Smooth muscle cell (in vitro differentiated cells): ENCODE data around the gene CALHM4. TPM values are rescaled to one million over a fixed set of nuclear protein-coding genes. Genes with fewer than 3 reads are reported as not detected.

ENCODE experiments used
- DNase-seq: peaks from one replicate; lab custom pipeline; 2025; ENCODE audit not compliant: unreplicated experiment; lab: John Stamatoyannopoulos, UW
- H2AFZ ChIP-seq: fragments of 200-600 bp; sonication (generic); 2 replicates; pipeline ENCODE4 v1.6.0; 2016; ENCODE audit warnings: antibody characterized with exemption, low read depth, mild to moderate bottlenecking
- H3F3A ChIP-seq: fragments of 200-600 bp; sonication (generic); 2 replicates; pipeline ENCODE4 v1.6.0; 2017; ENCODE audit warnings: antibody characterized with exemption, low read depth
- H3K27ac ChIP-seq: fragments of 200-600 bp; sonication (generic); 2 replicates; pipeline ENCODE4 v1.5.1; 2016; ENCODE audit warnings: low read depth, mild to moderate bottlenecking
- H3K27me3 ChIP-seq: fragments of 200-600 bp; sonication (generic); 2 replicates; pipeline ENCODE4 v1.6.1; 2016; ENCODE audit warnings: low read depth, mild to moderate bottlenecking
- H3K36me3 ChIP-seq: fragments of 200-600 bp; sonication (generic); 2 replicates; pipeline ENCODE4 v1.5.1; 2016; ENCODE audit warnings: low read depth
- H3K4me1 ChIP-seq: fragments of 200-600 bp; sonication (generic); 2 replicates; pipeline ENCODE4 v1.5.1; 2016; ENCODE audit warnings: low read depth
- H3K4me2 ChIP-seq: fragments of 200-600 bp; sonication (generic); 2 replicates; pipeline ENCODE4 v1.6.0; 2016; ENCODE audit warnings: mild to moderate bottlenecking
- H3K4me3 ChIP-seq: fragments of 200-600 bp; sonication (generic); 2 replicates; pipeline ENCODE4 v1.5.1; 2016; ENCODE audit warnings: mild to moderate bottlenecking
- H3K79me2 ChIP-seq: fragments of 200-600 bp; sonication (generic); 2 replicates; pipeline ENCODE4 v1.6.0; 2016; ENCODE audit warnings: low read depth, mild to moderate bottlenecking
- H3K9ac ChIP-seq: fragments of 200-600 bp; sonication (generic); 2 replicates; pipeline ENCODE4 v1.6.0; 2016; ENCODE audit warnings: low read depth
- H3K9me3 ChIP-seq: fragments of 200-600 bp; sonication (generic); replicated peaks from 2 replicates; pipeline ENCODE4 v1.5.1; 2016; ENCODE audit warnings: low read depth
- H4K20me1 ChIP-seq: fragments of 200-600 bp; sonication (generic); 2 replicates; pipeline ENCODE4 v1.6.0; 2016; ENCODE audit warnings: low read depth
- WGBS: methylation state at CpG from one replicate; pipeline ENCODE4 v1.1.7; 2016; ENCODE audit warnings: low lambda C conversion rate; 5-methylcytosine and 5-hydroxymethylcytosine counted together
- polyA plus RNA-seq: library from polyadenylated mRNA; unstranded; fragments of >200 nt; fragmentation: Nextera tagmentation; extraction: Ambion mirVana; gene quantifications from 2 replicates; pipeline ENCODE4 v1.2.1, GENCODE V29; 2016
- total RNA-seq: library from RNA; depleted of rRNA; stranded (reverse); fragments of >200 nt; gene quantifications from 2 replicates; pipeline ENCODE4 v1.2.3, GENCODE V29; 2014
- TF ChIP-seq, protein P1 (sequence below): fragments of 200-600 bp; sonication (generic); IDR thresholded peaks from 2 replicates; pipeline ENCODE4 v1.5.1; 2017; ENCODE audit warnings: borderline replicate concordance, mild to moderate bottlenecking, antibody characterized with exemption; ENCODE audit not compliant: insufficient read depth, poor library complexity, severe bottlenecking

The CALHM4 gene
- total and polyA plus RNA-seq, 2 experiments from 2014 or later, result not detected

DNA sequence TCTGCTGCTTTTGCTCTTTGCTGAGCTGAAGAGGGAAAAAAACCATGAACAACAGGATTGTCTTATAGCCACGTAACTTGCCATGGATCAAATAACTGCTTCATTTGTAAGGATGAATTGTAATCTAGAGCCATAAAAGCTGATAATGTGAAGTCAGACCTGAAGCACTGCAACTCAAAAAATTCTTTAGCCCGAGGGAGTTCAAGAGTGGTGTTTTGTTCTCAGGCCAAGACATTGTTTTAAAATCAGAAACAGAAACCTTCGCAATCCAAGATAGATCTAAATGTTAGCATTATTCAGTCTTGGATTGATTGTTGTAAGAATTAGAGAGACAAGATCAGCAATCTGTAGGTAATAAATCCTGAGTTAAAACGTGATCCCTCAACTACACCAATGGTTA is 7.9 kb upstream of the CALHM4 start, which contains the start of gene TRAPPC3L:
Gene TRAPPC3L, minus strand, starts transcription at position 34 of the 400 bp plus-strand sequence. CDS start 170 bp downstream, outside the sequence.
- no peak for DNase-seq
- Histone ChIP-seq H3K4me1 (no peaks in the 10 kb centered on the region), H4K20me1 (no peaks in the 10 kb centered on the region), H3K4me2 (no peak within 1 kb of the TSS), H3F3A (no peaks in the 10 kb centered on the region), H3K4me3 (no peak within 1 kb of the TSS), H3K79me2 (no peaks in the 10 kb centered on the region), H3K36me3 (no peaks in the 10 kb centered on the region), H3K27ac (no peak within 1 kb of the TSS), H3K9ac (no peak within 1 kb of the TSS), H3K9me3 (no peaks in the 10 kb centered on the region), H3K27me3 (peaks cover 10% of the 10 kb centered on the region), H2AFZ (no peak within 1 kb of the TSS)
- TF ChIP-seq, protein P1, sequence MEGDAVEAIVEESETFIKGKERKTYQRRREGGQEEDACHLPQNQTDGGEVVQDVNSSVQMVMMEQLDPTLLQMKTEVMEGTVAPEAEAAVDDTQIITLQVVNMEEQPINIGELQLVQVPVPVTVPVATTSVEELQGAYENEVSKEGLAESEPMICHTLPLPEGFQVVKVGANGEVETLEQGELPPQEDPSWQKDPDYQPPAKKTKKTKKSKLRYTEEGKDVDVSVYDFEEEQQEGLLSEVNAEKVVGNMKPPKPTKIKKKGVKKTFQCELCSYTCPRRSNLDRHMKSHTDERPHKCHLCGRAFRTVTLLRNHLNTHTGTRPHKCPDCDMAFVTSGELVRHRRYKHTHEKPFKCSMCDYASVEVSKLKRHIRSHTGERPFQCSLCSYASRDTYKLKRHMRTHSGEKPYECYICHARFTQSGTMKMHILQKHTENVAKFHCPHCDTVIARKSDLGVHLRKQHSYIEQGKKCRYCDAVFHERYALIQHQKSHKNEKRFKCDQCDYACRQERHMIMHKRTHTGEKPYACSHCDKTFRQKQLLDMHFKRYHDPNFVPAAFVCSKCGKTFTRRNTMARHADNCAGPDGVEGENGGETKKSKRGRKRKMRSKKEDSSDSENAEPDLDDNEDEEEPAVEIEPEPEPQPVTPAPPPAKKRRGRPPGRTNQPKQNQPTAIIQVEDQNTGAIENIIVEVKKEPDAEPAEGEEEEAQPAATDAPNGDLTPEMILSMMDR, result no peak
- 54% methylated on average over 4 of the region's 4 CpGs for WGBS

- H3K4me2 ChIP-seq, result no peak overlapping the region
- no peaks in the 10 kb centered on the region for H3K36me3 ChIP-seq
- no peaks in the 10 kb centered on the region for H3F3A ChIP-seq
- H3K27me3 ChIP-seq, result peaks cover 3% of the 10 kb centered on the region
- no peak for DNase-seq
- no peaks in the 10 kb centered on the region for H3K79me2 ChIP-seq
- no peak overlapping the region for H3K27ac ChIP-seq
- no peak overlapping the region for H3K9ac ChIP-seq
- H3K9me3 ChIP-seq, result no peaks in the 10 kb centered on the region
- no peaks in the 10 kb centered on the region for H4K20me1 ChIP-seq
- no peaks in the 10 kb centered on the region for H3K4me1 ChIP-seq
- H2AFZ ChIP-seq, result no peak overlapping the region
- 90% methylated on average over 6 of the region's 6 CpGs for WGBS
- no peak overlapping the region for H3K4me3 ChIP-seq
- TF ChIP-seq, protein P1, result no peak
Measured at GRCh38 chr6:116547358-116547757, 6.2 kb upstream of the CALHM4 start.

- DNase-seq, result no peak
- Histone ChIP-seq H3K9me3 (no peaks in the 10 kb centered on the region), H3K79me2 (no peaks in the 10 kb centered on the region), H3K4me2 (no peak overlapping the region), H4K20me1 (no peaks in the 10 kb centered on the region), H3K27me3 (no peaks in the 10 kb centered on the region), H2AFZ (no peak overlapping the region), H3K36me3 (no peaks in the 10 kb centered on the region), H3K27ac (no peak overlapping the region), H3F3A (no peaks in the 10 kb centered on the region), H3K9ac (no peak overlapping the region), H3K4me3 (no peak overlapping the region), H3K4me1 (no peaks in the 10 kb centered on the region)
- 63% methylated on average over 4 of the region's 4 CpGs for WGBS
- TF ChIP-seq, protein P1, result no peak
Measured at GRCh38 chr6:116550796-116551195, 2.8 kb upstream of the CALHM4 start.

GRCh38 chr6:116556065-116556464 is 2.5 kb downstream of the CALHM4 start:
- Histone ChIP-seq H3K4me2 (no peak overlapping the region), H3K4me1 (no peaks in the 10 kb centered on the region), H3K36me3 (no peaks in the 10 kb centered on the region), H3K79me2 (no peaks in the 10 kb centered on the region), H2AFZ (no peak overlapping the region), H4K20me1 (no peaks in the 10 kb centered on the region), H3K9ac (no peak overlapping the region), H3K27me3 (no peaks in the 10 kb centered on the region), H3K27ac (no peak overlapping the region), H3F3A (no peaks in the 10 kb centered on the region), H3K4me3 (no peak overlapping the region), H3K9me3 (no peaks in the 10 kb centered on the region)
- TF ChIP-seq, protein P1, result no peak
- WGBS, result 37% methylated on average over 1 of the region's 1 CpG
- DNase-seq, result no peak
